Nephron (organoid): ENCODE data around the gene KIT.

Experiments
- H3K27ac Mint-ChIP-seq, 3 experiments: 2 replicates each; pipeline ENCODE4 v1.8.0; 2020; ENCODE audit warnings: mixed read lengths in 3 of 3, mild to moderate bottlenecking in 2 of 3, moderate library complexity in 1 of 3
- H3K27me3 Mint-ChIP-seq: 2 replicates; pipeline ENCODE4 v1.8.0; 2021; ENCODE audit warnings: low read depth, mild to moderate bottlenecking, moderate library complexity, mixed read lengths
- H3K36me3 Mint-ChIP-seq: 2 replicates; pipeline ENCODE4 v1.8.0; 2020; ENCODE audit warnings: low read depth, mixed read lengths
- H3K4me1 Mint-ChIP-seq: 2 replicates; pipeline ENCODE4 v1.8.0; 2020; ENCODE audit warnings: mixed read lengths
- H3K4me3 Mint-ChIP-seq, 3 experiments: 2 replicates each; pipeline ENCODE4 v1.8.0; 2020; ENCODE audit warnings: mild to moderate bottlenecking in 3 of 3, mixed read lengths in 3 of 3, moderate library complexity in 2 of 3
- H3K9me3 Mint-ChIP-seq: 2 replicates; pipeline ENCODE4 v1.8.0; 2020; ENCODE audit warnings: mixed read lengths
- CTCF ChIP-seq, 3 experiments: fragments of 200-600 bp; sonication (generic); IDR thresholded peaks; one replicate each; pipeline ENCODE4 v1.5.0; 2021; ENCODE audit warnings: antibody characterized with exemption in 3 of 3; ENCODE audit not compliant: unreplicated experiment in 3 of 3

The KIT gene

GRCh38 chr4:54743562-54743961 lies 85.8 kb downstream of the KIT start:
- Mint-ChIP-seq H3K27me3 (no peaks in the 10 kb centered on the region), H3K4me1 (no peaks in the 10 kb centered on the region), H3K36me3 (peaks cover 8% of the 10 kb centered on the region), H3K4me3 (no peak overlapping the region), H3K27ac (no peak overlapping the region), H3K9me3 (peaks cover 17% of the 10 kb centered on the region)
- no peak for TF ChIP-seq CTCF (IDR thresholded peaks at IDR 0.05; ENCODE audit: unreplicated experiment in 3 of 3)

- no peak for TF ChIP-seq CTCF (IDR thresholded peaks at IDR 0.05; ENCODE audit: unreplicated experiment in 3 of 3)
- Mint-ChIP-seq H3K4me1 (no peaks in the 10 kb centered on the region), H3K27me3 (no peaks in the 10 kb centered on the region), H3K9me3 (peaks cover 17% of the 10 kb centered on the region), H3K27ac (no peak overlapping the region), H3K36me3 (peaks cover 4% of the 10 kb centered on the region), H3K4me3 (no peak overlapping the region)
Observed at GRCh38 chr4:54744487-54744886, 86.7 kb downstream of the KIT start.

GRCh38 chr4:54745031-54745770 lies 87.4 kb downstream of the KIT start:
- Mint-ChIP-seq H3K4me1 (no peaks in the 10 kb centered on the region), H3K27ac (no peak overlapping the region), H3K4me3 (no peak overlapping the region), H3K36me3 (peaks cover 4% of the 10 kb centered on the region), H3K27me3 (no peaks in the 10 kb centered on the region), H3K9me3 (peaks cover 17% of the 10 kb centered on the region)
- no peak for TF ChIP-seq CTCF (IDR thresholded peaks at IDR 0.05; ENCODE audit: unreplicated experiment in 3 of 3)

- H3K36me3 Mint-ChIP-seq: peaks cover 4% of the 10 kb centered on the region
- no peak overlapping the region for H3K27ac Mint-ChIP-seq
- no peak for TF ChIP-seq CTCF (IDR thresholded peaks at IDR 0.05; ENCODE audit: unreplicated experiment in 3 of 3)
- peaks cover 17% of the 10 kb centered on the region for H3K9me3 Mint-ChIP-seq
- H3K4me1 Mint-ChIP-seq: no peaks in the 10 kb centered on the region
- H3K4me3 Mint-ChIP-seq: no peak overlapping the region
- no peaks in the 10 kb centered on the region for H3K27me3 Mint-ChIP-seq
Observed at GRCh38 chr4:54746218-54746617, 88.5 kb downstream of the KIT start.

- TF ChIP-seq CTCF (IDR thresholded peaks at IDR 0.05; ENCODE audit: unreplicated experiment in 3 of 3): no peak
- Mint-ChIP-seq H3K9me3 (peaks cover 9% of the 10 kb centered on the region), H3K27ac (no peak overlapping the region), H3K4me1 (no peaks in the 10 kb centered on the region), H3K36me3 (peaks cover 4% of the 10 kb centered on the region), H3K27me3 (no peaks in the 10 kb centered on the region), H3K4me3 (no peak overlapping the region)
Observed at GRCh38 chr4:54750341-54750740, 92.6 kb downstream of the KIT start.

- H3K36me3 Mint-ChIP-seq: no peaks in the 10 kb centered on the region
- H3K9me3 Mint-ChIP-seq: peaks cover 11% of the 10 kb centered on the region
- H3K4me1 Mint-ChIP-seq: no peaks in the 10 kb centered on the region
- H3K4me3 Mint-ChIP-seq: no peak overlapping the region
- TF ChIP-seq CTCF (IDR thresholded peaks at IDR 0.05; ENCODE audit: unreplicated experiment in 3 of 3): no peak
- no peak overlapping the region for H3K27ac Mint-ChIP-seq
- H3K27me3 Mint-ChIP-seq: peaks cover 4% of the 10 kb centered on the region
Observed at GRCh38 chr4:54754394-54754793, 96.6 kb downstream of the KIT start.
